GM21723 (cell line): ENCODE results near the gene EBF3.

Experiments used
- ATAC-seq: cut with Tn5 transposase; IDR thresholded peaks from one replicate; pipeline ENCODE4 v1.9.1; 2021; ENCODE audit warnings: mild to moderate bottlenecking, moderate library complexity; ENCODE audit not compliant: unreplicated experiment

Gene EBF3

GRCh38 chr10:129963641-129964501, at the start of gene EBF3:
Gene EBF3, minus strand, starts transcription at chr10:129964274. Its CDS starts 506 bp downstream, at chr10:129963768.
- no peak for ATAC-seq

DNA sequence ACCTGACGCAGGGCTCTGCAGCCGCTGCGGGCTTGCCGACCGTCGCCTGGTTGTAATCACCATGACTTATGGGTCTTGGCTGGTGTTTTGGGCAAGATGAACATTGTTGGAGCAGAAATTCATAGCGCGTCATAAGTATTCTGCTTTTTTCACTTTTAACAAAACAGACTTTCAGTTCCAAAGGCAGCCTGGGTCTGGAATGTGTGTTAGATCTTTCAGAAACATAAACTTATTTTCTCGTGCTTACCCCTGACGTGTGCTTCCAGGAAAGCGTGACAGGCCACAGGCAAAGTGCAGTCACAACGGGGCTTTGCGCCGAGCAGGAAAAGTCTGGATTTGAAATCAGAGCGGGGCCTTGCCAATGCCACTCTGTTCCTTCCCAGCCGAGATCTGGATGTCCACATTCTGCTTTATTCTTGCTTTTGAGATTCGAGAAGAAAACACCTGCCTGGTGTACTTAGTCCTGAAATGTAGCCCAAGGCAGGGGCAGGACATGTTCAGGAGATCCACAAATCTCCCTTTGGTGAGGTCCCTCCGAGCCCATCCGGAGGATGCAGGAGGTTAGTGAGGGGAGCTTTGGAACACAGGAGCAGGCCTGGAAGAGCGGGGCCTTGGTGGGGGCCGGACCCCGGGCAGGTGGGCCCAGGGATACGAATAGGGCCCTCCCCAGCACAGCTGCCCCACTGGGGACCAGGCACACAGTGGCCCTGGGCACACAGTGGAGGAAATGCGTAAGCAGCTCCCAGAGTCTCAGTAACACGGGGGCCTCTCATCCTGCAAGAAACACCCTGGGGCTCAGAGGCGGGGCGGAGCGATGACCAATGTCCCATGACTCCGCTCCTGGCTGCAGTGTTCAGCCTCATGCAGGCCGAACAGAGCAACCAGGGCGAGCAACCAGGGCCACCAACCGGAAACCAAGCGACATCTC, 49.5 kb upstream of the EBF3 start:
- ATAC-seq = no peak

DNA sequence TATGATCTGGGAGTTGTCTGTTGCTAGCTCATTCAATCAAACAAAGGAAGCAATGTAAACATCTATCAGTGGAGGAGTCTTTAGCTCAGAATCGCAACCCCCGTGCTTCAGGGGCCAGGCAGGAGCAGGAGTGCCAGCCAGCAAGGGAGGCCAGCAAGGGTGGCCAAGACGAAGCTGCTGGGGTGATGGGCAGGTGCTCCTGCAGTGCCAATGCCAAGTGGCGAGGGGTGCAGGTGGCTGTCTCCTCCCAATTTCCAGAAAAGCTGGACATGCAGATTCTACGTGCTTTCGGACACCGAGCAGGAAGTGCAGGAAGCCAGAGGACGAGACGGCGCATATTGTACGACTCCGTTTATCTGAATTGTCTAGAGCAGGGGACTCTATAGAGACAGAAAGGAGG, 48.1 kb upstream of the EBF3 start:
- no peak for ATAC-seq

GRCh38 chr10:130010653-130011052, 46.6 kb upstream of the EBF3 start:
- no peak for ATAC-seq

GRCh38 chr10:130009228-130009627, 45.2 kb upstream of the EBF3 start:
- no peak for ATAC-seq

DNA sequence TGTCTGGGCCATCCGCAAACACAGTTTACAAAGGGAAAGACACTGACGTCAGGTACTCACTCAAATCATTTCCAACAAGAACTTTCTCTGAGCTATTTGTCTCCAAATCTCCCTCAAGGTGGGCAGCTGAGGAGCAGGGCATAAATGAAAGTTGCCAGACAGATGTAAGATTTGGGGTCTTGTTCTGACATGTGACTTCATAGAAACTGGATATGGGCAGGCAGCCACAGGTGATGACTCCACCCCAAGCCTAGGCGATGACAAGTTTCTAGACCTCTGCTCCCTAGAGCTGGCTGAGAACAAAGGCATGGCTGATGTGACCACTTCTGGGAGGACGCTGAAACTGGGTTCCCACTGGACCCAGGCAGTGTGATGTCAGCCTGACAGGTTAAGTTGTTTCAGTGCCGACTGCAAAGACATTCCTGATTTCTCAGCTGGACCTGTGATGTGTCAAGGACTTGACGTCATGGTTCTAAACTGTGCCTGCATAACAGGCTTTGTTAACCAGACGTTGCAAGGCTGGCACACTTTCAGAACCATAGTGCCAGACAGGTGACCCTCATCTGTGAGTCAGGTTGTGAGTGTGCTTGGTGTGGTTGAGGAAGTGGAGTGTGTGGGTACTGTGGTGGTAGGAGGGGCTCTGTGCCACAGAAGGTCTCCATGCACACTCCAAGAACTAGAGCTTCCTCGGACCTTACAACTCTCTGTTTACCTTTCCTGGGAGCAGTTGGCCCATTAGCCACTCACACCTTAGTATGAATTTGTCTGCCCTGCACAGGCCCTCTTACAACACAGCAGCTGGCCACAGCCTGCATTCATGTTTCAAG, 39.9 kb upstream of the EBF3 start:
- no peak for ATAC-seq

DNA sequence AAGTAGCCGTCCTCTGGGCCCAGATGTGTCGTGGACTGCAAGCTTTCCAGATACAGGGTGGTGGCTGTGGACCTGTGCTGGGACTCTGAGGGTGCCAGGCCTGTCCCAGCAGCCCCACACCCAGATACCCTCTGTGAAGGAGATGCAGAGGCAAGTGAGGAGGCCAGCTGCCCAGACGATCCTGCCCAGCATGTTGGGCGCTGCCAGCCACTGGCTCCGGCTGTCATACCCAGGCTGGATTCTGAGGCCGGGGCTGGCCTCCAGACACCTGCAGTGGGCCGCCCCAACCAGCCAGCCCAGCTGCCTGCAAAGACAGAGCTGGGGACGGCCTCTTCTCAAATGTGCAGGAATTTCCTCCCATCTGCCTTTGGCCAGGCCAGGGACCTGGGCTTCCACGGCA, 39.1 kb upstream of the EBF3 start:
- no peak for ATAC-seq

DNA sequence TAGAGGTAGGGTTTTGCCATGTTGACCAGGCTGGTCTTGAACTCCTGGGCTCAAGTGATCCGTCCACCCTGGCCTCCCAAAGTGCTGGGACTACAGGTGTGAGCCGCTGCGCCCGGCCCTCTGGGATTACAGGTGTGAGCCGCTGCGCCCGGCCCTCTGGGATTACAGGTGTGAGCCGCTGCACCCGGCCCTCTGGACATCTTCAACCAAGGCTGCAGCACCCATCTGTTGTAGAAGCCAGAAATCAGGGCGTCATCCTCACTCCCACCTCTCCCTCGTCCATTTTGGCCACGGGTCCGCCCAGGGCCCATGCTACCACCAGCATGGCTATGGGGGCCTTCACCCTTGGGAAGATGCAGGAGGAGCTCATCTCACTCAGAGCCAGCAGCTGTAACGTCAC, 38.5 kb upstream of the EBF3 start:
- ATAC-seq = no peak

GRCh38 chr10:130000918-130001317, 36.8 kb upstream of the EBF3 start:
- no peak for ATAC-seq

DNA sequence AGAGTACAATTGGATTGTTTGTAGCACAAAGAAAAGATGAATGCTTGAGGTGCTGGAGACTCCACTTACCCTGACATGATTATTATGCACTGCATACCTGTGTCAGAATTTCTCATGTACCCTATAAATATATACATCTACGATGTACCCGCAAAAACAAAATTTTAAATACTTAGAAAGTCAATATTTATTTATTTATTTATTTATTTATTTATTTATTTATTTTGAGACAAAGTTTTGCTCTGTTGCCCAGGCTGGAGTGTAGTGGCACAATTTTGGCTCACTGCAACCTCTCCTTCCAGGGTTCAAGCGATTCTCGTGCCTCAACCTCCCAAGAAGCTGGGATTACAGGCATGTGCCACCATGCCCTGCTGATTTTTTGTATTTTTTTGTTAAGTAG, 35.1 kb upstream of the EBF3 start:
- no peak for ATAC-seq

DNA sequence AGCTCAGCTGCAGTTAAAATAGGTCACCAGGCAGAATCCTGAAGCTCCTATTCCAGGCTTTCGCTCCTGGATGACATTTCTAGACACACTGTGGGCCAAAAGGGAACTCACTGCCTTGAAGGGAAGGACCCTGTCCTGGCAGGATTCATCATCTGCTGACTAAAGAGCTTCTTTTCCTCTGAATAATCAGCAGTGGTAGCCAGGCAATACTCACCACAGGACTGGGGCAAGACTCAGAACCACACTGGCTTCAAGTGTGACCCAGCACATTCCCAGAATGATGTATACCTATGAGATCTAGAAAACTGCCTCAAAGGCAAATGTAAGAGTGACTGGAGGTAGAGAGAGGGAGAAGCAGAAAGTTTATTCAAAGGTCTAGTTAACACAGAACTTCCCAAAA, 29.5 kb upstream of the EBF3 start:
- ATAC-seq = no peak

- ATAC-seq = no peak
Observed at GRCh38 chr10:129992356-129992755, 28.3 kb upstream of the EBF3 start.

DNA sequence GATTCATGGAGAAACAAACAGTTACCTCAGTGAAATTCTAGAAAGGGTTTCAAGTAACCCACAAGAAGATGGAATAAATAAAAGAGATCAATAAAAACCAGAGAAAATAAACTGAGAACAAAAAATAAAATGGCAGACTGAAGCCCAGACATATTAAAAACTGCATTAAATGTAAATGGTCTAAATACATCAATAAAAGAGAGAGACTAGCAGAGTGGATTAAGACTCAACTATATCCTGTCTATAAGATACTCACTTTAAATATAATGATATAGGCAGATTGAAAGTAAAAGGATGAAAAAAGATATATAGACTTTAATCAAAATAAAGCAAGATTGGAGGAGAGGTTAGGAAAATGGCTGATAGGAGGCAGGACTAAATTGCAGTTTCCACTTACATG, 18.8 kb upstream of the EBF3 start:
- no peak for ATAC-seq

DNA sequence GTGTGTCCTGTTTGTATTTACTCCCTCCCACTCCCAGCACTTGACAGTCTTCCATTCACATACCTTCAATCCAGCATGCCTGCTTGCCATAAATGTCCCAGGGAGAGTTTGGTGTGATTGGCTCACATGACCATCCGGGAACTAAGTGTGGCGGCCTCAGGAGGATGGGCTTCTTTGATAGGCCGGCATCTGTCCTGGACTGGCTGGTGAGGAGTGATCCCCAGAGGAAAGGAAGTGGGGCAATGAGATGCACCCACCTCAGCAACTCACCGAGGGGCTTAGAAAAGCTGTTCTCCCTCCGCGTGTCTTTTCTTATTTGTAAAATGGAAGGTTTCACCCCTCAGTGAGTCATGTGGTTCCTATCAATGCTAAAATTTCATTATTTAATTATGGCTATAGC, 14.9 kb upstream of the EBF3 start:
- ATAC-seq = no peak

GRCh38 chr10:129978322-129978721, 14.2 kb upstream of the EBF3 start:
- ATAC-seq = no peak

- ATAC-seq = no peak
Observed at GRCh38 chr10:129977794-129978193, 13.7 kb upstream of the EBF3 start.

- no peak for ATAC-seq
Observed at GRCh38 chr10:129973674-129974059, 9.6 kb upstream of the EBF3 start.

DNA sequence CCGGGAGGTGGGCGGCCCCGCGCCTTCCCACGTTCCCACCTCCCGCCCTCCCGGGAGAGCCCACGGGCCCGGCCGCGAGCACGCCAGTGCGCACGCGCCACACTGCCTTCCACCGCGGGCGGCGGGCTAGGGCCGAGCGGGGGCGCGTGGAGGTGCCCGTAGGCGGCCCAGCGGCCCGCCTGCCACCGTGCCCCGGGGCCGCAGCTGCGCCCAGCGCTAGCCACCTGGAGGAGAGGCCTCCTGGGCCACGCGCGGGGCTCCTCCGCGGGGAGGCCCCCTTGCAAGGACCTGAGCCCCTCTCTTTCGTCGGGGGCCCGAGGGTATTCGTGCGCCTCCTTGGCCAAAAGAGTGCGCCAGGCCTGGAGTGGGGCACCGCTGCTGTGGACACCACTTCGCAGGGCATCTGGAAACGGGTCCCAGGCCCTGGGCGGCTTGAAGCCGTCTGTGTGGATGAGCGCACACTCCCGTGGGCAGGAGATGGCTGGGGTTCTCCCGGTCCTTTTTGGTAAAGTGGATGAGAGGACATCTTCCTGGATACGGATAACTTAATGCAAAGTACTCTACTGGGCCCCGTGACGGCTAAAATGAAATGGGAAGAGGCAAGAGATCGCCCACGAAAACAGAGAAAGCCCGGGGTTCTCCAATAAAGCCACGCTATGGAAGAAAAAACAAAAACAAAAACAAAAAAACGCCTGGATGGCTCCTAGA, 9.0 kb upstream of the EBF3 start:
- ATAC-seq = no peak

DNA sequence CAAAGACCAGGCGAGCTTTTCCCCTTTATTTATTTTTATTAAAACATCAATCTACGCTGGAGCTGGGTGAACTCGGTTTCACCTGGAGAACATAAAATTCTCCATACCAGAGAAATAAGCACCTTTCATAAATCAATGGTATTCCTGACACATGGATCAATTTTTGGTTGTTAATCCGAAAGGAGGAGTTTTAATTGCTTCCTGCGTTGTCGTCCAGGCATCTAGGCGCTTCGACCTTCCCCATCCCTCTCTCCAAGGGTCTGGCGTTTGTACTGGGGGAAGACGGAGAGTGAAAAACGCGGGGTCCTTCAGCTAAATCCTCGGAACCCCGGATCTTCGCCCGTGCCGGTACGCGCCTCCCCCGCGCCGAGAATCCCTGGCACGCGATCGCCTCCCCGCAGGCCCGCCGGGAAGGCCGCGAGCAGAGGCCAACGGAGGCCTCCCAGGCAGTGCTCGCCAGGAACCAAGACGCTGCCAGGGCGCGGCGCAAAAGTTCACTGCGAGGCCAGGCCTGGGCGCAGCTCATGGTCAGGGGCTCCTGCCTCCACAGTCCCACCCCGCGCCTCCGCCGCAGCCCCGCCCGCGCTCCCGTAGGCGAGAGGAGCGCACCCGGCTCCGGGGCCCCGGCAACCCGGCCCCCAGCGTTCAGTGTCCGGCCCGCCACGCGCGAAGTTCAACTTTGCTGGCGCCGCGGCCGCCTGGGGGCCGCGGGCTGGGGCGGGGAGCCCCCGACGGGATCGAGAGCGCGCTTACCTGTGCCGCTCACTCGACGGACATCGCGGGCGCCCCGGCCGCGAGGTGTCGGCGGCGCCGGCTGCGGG, 8.3 kb upstream of the EBF3 start:
- ATAC-seq = no peak
